Measurements from ENCODE around the gene ALDH1L1. TPM values are rescaled to one million over a fixed set of nuclear protein-coding genes. Genes with fewer than 3 reads are reported as not detected.

The ALDH1L1 gene
- total and polyA plus RNA-seq, 2 of the 13 experiments (the other 11 are each of a cell fraction or from before 2014, with no cell fraction given): 11.2 to 28.7 TPM

- TF ChIP-seq ZFP91 (CRISPR knock-in tag; IDR thresholded peaks at IDR 0.05; ENCODE audit: borderline replicate concordance) (no peak), TBX2 (CRISPR knock-in tag; IDR thresholded peaks at IDR 0.05; ENCODE audit: borderline replicate concordance) (no peak), MIER2 (CRISPR knock-in tag; IDR thresholded peaks at IDR 0.05) (no peak), MAFG (CRISPR knock-in tag; IDR thresholded peaks at IDR 0.05) (no peak), ZNF362 (CRISPR knock-in tag; IDR thresholded peaks at IDR 0.05; ENCODE audit: borderline replicate concordance) (no peak), ZNF124 (CRISPR knock-in tag; IDR thresholded peaks at IDR 0.05) (no peak)
These were observed 63.9 kb downstream of the ALDH1L1 start (continued) for GRCh38 chr3:126116526-126116925.

- no peaks in the 10 kb centered on the region for H3K79me2 ChIP-seq (ENCODE audit: insufficient read depth, low read length)
- no peak overlapping the region for H3K4me2 ChIP-seq (ENCODE audit: low read depth, low read length)
- FAIRE-seq (no peak), ATAC-seq (no peak), DNase-seq (ENCODE audit: low spot score) (no peak)
- peaks cover 7 to 11% of the 10 kb centered on the region in 2 experiments; a peak in 1 of 5 replicates for H3K36me3 ChIP-seq (replicated peaks in 1 of 2; ENCODE audit: control insufficient read depth in 1 of 2, insufficient read depth in 2 of 2, low read length in 2 of 2)
- no peaks in the 10 kb centered on the region for H3K4me1 ChIP-seq (ENCODE audit: insufficient read depth, low read length)
- in situ Hi-C loops (cut with HindIII; ENCODE audit: extremely low pct_ligation_motif_present, low pct_unique_long_range_greater_than_20kb) (no loop called here), intact Hi-C loops (cut with micrococcal nuclease; ENCODE audit: unreplicated experiment) (loop anchor here (10.0 kb wide), 1 partner anchor 140 kb away; no protein-coding TSS in a partner anchor)
- POLR2A ChIA-PET: interaction anchor here (0.6 kb wide), 1 partner anchor 1025 kb away, joined by 3 read pairs; no protein-coding TSS in a partner anchor
- H2AFZ ChIP-seq (ENCODE audit: low read length): no peak overlapping the region
- BruUV-seq (replicated peaks): no TSS peak
- 94% methylated on average over 5 of the region's 16 CpGs for WGBS (ENCODE audit: low lambda C conversion rate)
- no peaks in the 10 kb centered on the region for H3K9me3 ChIP-seq (ENCODE audit: low read length)
- CTCF ChIA-PET (ENCODE audit: low intra/inter-chr PET ratio, low total read pairs): no interaction called here
- H3K27ac ChIP-seq (ENCODE audit: extremely low read length, insufficient read depth, low read length): no peak overlapping the region
- no peak overlapping the region for H3K9ac ChIP-seq (ENCODE audit: insufficient read depth, low read depth, low read length)
- no peak overlapping the region for H3K4me3 ChIP-seq (replicated peaks in 1 of 3; ENCODE audit: insufficient read depth in 1 of 3, low read depth in 2 of 3, low read length in 3 of 3)
- H3K27me3 ChIP-seq (ENCODE audit: control insufficient read depth in 1 of 2, insufficient read depth in 2 of 2, low read length in 2 of 2): no peaks in the 10 kb centered on the region
- H4K20me1 ChIP-seq (ENCODE audit: insufficient read depth, low read length): no peaks in the 10 kb centered on the region
- no peak for TF ChIP-seq ZNF616 (CRISPR knock-in tag; IDR thresholded peaks at IDR 0.05; ENCODE audit: low read depth)
- no peak for TF ChIP-seq ZNF225 (CRISPR knock-in tag; IDR thresholded peaks at IDR 0.05)
- TF ChIP-seq PAXIP1 (CRISPR knock-in tag; conservative IDR thresholded peaks at IDR 0.05): no peak
- TF ChIP-seq NR2F2 (IDR thresholded peaks at IDR 0.05; ENCODE audit: borderline replicate concordance, low read depth): no peak
- TF ChIP-seq CSRNP1 (CRISPR knock-in tag; IDR thresholded peaks at IDR 0.05): no peak
- TF ChIP-seq ZNF296 (CRISPR knock-in tag; conservative IDR thresholded peaks at IDR 0.05): no peak
- TF ChIP-seq MTF1 (CRISPR knock-in tag; IDR thresholded peaks at IDR 0.05): no peak
- no peak for TF ChIP-seq ZNF605 (CRISPR knock-in tag; IDR thresholded peaks at IDR 0.05)
These were observed 65.7 kb downstream of the ALDH1L1 start for GRCh38 chr3:126114443-126115386.

Data from HepG2 (cell line).